H9 (cell line): ENCODE measurements around the gene PRKACA. TPM values are rescaled to one million over a fixed set of nuclear protein-coding genes. Genes with fewer than 3 reads are reported as not detected.

Source experiments
- DNase-seq: peaks from one replicate; pipeline ENCODE4 v3.0.0-alpha.2; 2017
- H2AFZ ChIP-seq: one replicate; pipeline ENCODE4 v1.6.1; 2013; ENCODE audit warnings: mild to moderate bottlenecking, low read length, control low read depth, moderate library complexity
- H2AK5ac ChIP-seq: 2 replicates; pipeline ENCODE4 v1.6.1; 2013; ENCODE audit warnings: low read length, control low read depth, mixed read lengths; ENCODE audit not compliant: insufficient read length
- H2BK120ac ChIP-seq: one replicate; pipeline ENCODE4 v1.6.1; 2013; ENCODE audit warnings: low read depth, mild to moderate bottlenecking, low read length, control low read depth, inconsistent platforms; ENCODE audit not compliant: poor library complexity, severe bottlenecking
- H2BK12ac ChIP-seq: 2 replicates; pipeline ENCODE4 v1.6.1; 2013; ENCODE audit warnings: low read length, control low read depth, mixed read lengths, low read depth; ENCODE audit not compliant: insufficient read length
- H2BK15ac ChIP-seq: 2 replicates; pipeline ENCODE4 v1.6.1; 2013; ENCODE audit warnings: low read depth, low read length, control low read depth
- H2BK20ac ChIP-seq: one replicate; pipeline ENCODE4 v1.6.1; 2013; ENCODE audit warnings: low read depth, mild to moderate bottlenecking, low read length, control low read depth, inconsistent platforms; ENCODE audit not compliant: poor library complexity, severe bottlenecking
- H2BK5ac ChIP-seq: 2 replicates; pipeline ENCODE4 v1.6.1; 2013; ENCODE audit warnings: low read length, control low read depth, mixed read lengths; ENCODE audit not compliant: insufficient read length
- H3K14ac ChIP-seq: 2 replicates; pipeline ENCODE4 v1.6.1; 2013; ENCODE audit warnings: low read length, control low read depth; ENCODE audit not compliant: insufficient read depth
- H3K18ac ChIP-seq: 2 replicates; pipeline ENCODE4 v1.6.1; 2013; ENCODE audit warnings: low read depth, mild to moderate bottlenecking, mixed read lengths, low read length, control low read depth; ENCODE audit not compliant: insufficient read length
- H3K23ac ChIP-seq: 2 replicates; pipeline ENCODE4 v1.6.1; 2013; ENCODE audit warnings: low read length, control low read depth, mixed read lengths, low read depth; ENCODE audit not compliant: insufficient read length
- H3K23me2 ChIP-seq: 2 replicates; pipeline ENCODE4 v1.6.1; 2013; ENCODE audit warnings: low read depth, mild to moderate bottlenecking, mixed read lengths, low read length, control low read depth; ENCODE audit not compliant: insufficient read length, poor library complexity, severe bottlenecking
- H3K27ac ChIP-seq: 2 replicates; pipeline ENCODE4 v1.5.1; 2013; ENCODE audit warnings: low read length, control low read depth, mixed read lengths, low read depth; ENCODE audit not compliant: insufficient read length
- H3K27me3 ChIP-seq: 2 replicates; pipeline ENCODE4 v1.6.1; 2013; ENCODE audit warnings: low read length, control low read depth, inconsistent platforms; ENCODE audit not compliant: insufficient read depth
- H3K4ac ChIP-seq: 2 replicates; pipeline ENCODE4 v1.6.1; 2013; ENCODE audit warnings: low read depth, mild to moderate bottlenecking, control low read depth, inconsistent platforms, low read length, moderate library complexity
- H3K4me1 ChIP-seq: 2 replicates; pipeline ENCODE4 v1.6.1; 2013; ENCODE audit warnings: low read length, control low read depth, inconsistent platforms; ENCODE audit not compliant: insufficient read depth
- H3K4me2 ChIP-seq: 2 replicates; pipeline ENCODE4 v1.6.1; 2013; ENCODE audit warnings: low read length, control low read depth, mixed read lengths; ENCODE audit not compliant: insufficient read length, insufficient read depth
- H3K56ac ChIP-seq: 2 replicates; pipeline ENCODE4 v1.6.1; 2013; ENCODE audit warnings: low read depth, mild to moderate bottlenecking, mixed read lengths, low read length, control low read depth; ENCODE audit not compliant: insufficient read length
- H3K79me1 ChIP-seq: 2 replicates; pipeline ENCODE4 v1.6.1; 2013; ENCODE audit warnings: low read depth, mild to moderate bottlenecking, moderate library complexity, low read length, control low read depth, inconsistent platforms; ENCODE audit not compliant: insufficient read depth, poor library complexity, severe bottlenecking
- H3K79me2 ChIP-seq: 2 replicates; pipeline ENCODE4 v1.6.1; 2013; ENCODE audit warnings: low read length, control low read depth, inconsistent platforms; ENCODE audit not compliant: insufficient read depth
- H3K9ac ChIP-seq: 2 replicates; pipeline ENCODE4 v1.6.1; 2013; ENCODE audit warnings: low read length, control low read depth, mixed read lengths; ENCODE audit not compliant: insufficient read length; ENCODE audit errors: extremely low read depth
- H3K9me3 ChIP-seq: one replicate; pipeline ENCODE4 v1.6.1; 2013; ENCODE audit warnings: low read depth, low read length, inconsistent platforms; ENCODE audit not compliant: control insufficient read depth
- H3T11ph ChIP-seq: one replicate; pipeline ENCODE4 v1.6.1; 2013; ENCODE audit warnings: mild to moderate bottlenecking, low read length, control low read depth, inconsistent platforms
- H4K20me1 ChIP-seq: one replicate; pipeline ENCODE4 v1.6.1; 2013; ENCODE audit not compliant: control insufficient read depth, insufficient read length, insufficient read depth
- H4K5ac ChIP-seq: 2 replicates; pipeline ENCODE4 v1.6.1; 2013; ENCODE audit warnings: low read depth, mild to moderate bottlenecking, mixed read lengths, low read length, control low read depth; ENCODE audit not compliant: insufficient read length
- H4K8ac ChIP-seq: replicated peaks from 2 replicates; pipeline ENCODE4 v1.6.1; 2013; ENCODE audit warnings: low read length, control low read depth, mixed read lengths, low read depth; ENCODE audit not compliant: insufficient read length
- H4K91ac ChIP-seq: 2 replicates; pipeline ENCODE4 v1.6.1; 2013; ENCODE audit warnings: low read depth, mild to moderate bottlenecking, moderate library complexity, mixed read lengths, low read length, control low read depth; ENCODE audit not compliant: insufficient read length
- H3K27ac Mint-ChIP-seq, 3 experiments: 2 replicates in 2 of 3; 3 replicates in 1 of 3; pipeline ENCODE4 v1.8.0; 2020 to 2021; ENCODE audit warnings: mixed read lengths in 3 of 3, mild to moderate bottlenecking in 1 of 3, moderate library complexity in 1 of 3
- H3K27me3 Mint-ChIP-seq: 2 replicates; pipeline ENCODE4 v1.8.0; 2021; ENCODE audit warnings: low read depth, mild to moderate bottlenecking, moderate library complexity, mixed read lengths
- H3K36me3 Mint-ChIP-seq, 3 experiments: 2 replicates in 2 of 3; 3 replicates in 1 of 3; pipeline ENCODE4 v1.8.0; 2020 to 2021; ENCODE audit warnings: low read depth in 3 of 3, mixed read lengths in 3 of 3; ENCODE audit not compliant: insufficient read depth in 1 of 3
- H3K4me1 Mint-ChIP-seq, 2 experiments: 2 replicates each; pipeline ENCODE4 v1.8.0; 2020; ENCODE audit warnings: mixed read lengths in 2 of 2
- H3K4me3 Mint-ChIP-seq, 2 experiments: 2 replicates in 1 of 2; 3 replicates in 1 of 2; pipeline ENCODE4 v1.8.0; 2020 to 2021; ENCODE audit warnings: mild to moderate bottlenecking in 2 of 2, mixed read lengths in 2 of 2, moderate library complexity in 1 of 2
- H3K9me3 Mint-ChIP-seq, 2 experiments: 2 replicates in 1 of 2; 3 replicates in 1 of 2; pipeline ENCODE4 v1.8.0; 2020; ENCODE audit warnings: mild to moderate bottlenecking in 2 of 2, mixed read lengths in 2 of 2, moderate library complexity in 1 of 2
- WGBS: extraction: QIAGEN DNeasy Blood & Tissue Kit; methylation state at CpG from one replicate; pipeline ENCODE4 v1.1.7; 2013; ENCODE audit warnings: missing lambda C conversion rate, low lambda C conversion rate, mixed read lengths; ENCODE audit not compliant: insufficient read length; ENCODE audit errors: extremely low coverage; 5-methylcytosine and 5-hydroxymethylcytosine counted together
- total RNA-seq: library from RNA; stranded (reverse); gene quantifications from 2 replicates; pipeline ENCODE4 v1.2.1, GENCODE V29; 2021
- TF ChIP-seq, protein P1 (sequence below): fragments of 200-600 bp; sonication (generic); conservative IDR thresholded peaks from 3 replicates; pipeline ENCODE4 v1.8.0; 2021; ENCODE audit warnings: antibody characterized with exemption, mild to moderate bottlenecking

PRKACA gene
- total RNA-seq, 1 experiment from 2014 or later, result 51.8 TPM

DNA sequence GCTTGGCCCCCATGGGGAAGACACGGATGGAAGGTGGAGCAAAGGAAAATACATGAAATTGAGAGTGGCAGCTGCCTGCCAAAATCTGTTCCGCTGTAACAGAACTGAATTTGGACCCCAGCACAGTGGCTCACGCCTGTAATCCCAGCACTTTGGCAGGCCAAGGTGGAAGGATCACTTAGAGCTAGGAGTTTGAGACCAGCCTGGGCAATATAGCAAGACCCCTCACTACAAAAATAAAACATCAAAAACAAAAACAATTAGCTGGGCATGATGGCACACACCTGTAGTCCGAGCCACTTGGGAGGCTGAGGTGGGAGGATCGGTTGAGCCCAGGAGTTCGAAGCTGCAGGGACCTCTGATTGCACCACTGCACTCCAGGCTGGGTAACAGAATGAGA, 65.1 kb downstream of the PRKACA start:
- no peak overlapping the region for H3K27ac ChIP-seq
- H3K23me2 ChIP-seq, result no peaks in the 10 kb centered on the region
- H3K4me2 ChIP-seq, result no peak overlapping the region
- no peak overlapping the region for H2BK20ac ChIP-seq
- H3K4me1 ChIP-seq, result no peaks in the 10 kb centered on the region
- no peak overlapping the region for H2BK15ac ChIP-seq
- no peak overlapping the region for H3K14ac ChIP-seq
- H4K8ac ChIP-seq, result no peak overlapping the region
- no peaks in the 10 kb centered on the region for H3K79me1 ChIP-seq
- H3K9ac ChIP-seq, result no peak overlapping the region
- no peak overlapping the region for H3K4ac ChIP-seq
- H3K18ac ChIP-seq, result no peak overlapping the region
- TF ChIP-seq, protein P1, sequence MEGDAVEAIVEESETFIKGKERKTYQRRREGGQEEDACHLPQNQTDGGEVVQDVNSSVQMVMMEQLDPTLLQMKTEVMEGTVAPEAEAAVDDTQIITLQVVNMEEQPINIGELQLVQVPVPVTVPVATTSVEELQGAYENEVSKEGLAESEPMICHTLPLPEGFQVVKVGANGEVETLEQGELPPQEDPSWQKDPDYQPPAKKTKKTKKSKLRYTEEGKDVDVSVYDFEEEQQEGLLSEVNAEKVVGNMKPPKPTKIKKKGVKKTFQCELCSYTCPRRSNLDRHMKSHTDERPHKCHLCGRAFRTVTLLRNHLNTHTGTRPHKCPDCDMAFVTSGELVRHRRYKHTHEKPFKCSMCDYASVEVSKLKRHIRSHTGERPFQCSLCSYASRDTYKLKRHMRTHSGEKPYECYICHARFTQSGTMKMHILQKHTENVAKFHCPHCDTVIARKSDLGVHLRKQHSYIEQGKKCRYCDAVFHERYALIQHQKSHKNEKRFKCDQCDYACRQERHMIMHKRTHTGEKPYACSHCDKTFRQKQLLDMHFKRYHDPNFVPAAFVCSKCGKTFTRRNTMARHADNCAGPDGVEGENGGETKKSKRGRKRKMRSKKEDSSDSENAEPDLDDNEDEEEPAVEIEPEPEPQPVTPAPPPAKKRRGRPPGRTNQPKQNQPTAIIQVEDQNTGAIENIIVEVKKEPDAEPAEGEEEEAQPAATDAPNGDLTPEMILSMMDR, result no peak
- H2BK120ac ChIP-seq, result no peak overlapping the region
- Mint-ChIP-seq H3K27me3 (peaks cover 12% of the 10 kb centered on the region), H3K4me1 (peaks cover 4% of the 10 kb centered on the region in 2 experiments; a peak in 3 of 4 replicates), H3K36me3 (peaks cover 21 to 30% (median 25%) of the 10 kb centered on the region in 3 experiments), H3K4me3 (no peak overlapping the region), H3K9me3 (peaks cover 3 to 7% of the 10 kb centered on the region in 2 experiments; a peak in 3 of 5 replicates), H3K27ac (no peak overlapping the region)
- H3T11ph ChIP-seq, result no peak overlapping the region
- H3K79me2 ChIP-seq, result no peaks in the 10 kb centered on the region
- no peaks in the 10 kb centered on the region for H3K9me3 ChIP-seq
- DNase-seq, result no peak
- H4K20me1 ChIP-seq, result no peaks in the 10 kb centered on the region
- no peak overlapping the region for H2BK12ac ChIP-seq
- no peak overlapping the region for H2AK5ac ChIP-seq
- H2BK5ac ChIP-seq, result no peak overlapping the region
- no CpG with 5 or more reads among the region's 6 CpGs for WGBS
- H3K27me3 ChIP-seq, result no peaks in the 10 kb centered on the region
- H3K56ac ChIP-seq, result no peak overlapping the region
- H4K5ac ChIP-seq, result no peak overlapping the region
- no peak overlapping the region for H2AFZ ChIP-seq
- no peak overlapping the region for H4K91ac ChIP-seq
- no peak overlapping the region for H3K23ac ChIP-seq
